ENCODE measurements around the gene CLIP2.
A peak's percentile ranks its signal among the peaks of the same experiment; 100 is the strongest.

The CLIP2 gene

GRCh38 chr7:74454021-74454924, 165.1 kb downstream of the CLIP2 start:
- TF ChIP-seq CTCF (IDR thresholded peaks at IDR 0.05; ENCODE audit: low read depth, low read length, missing control alignments): no peak
- DNase-seq (ENCODE audit: extremely low read depth, low read depth): no peak
- peak overlapping the region; percentile 64 for H3K4me3 ChIP-seq (replicated peaks; ENCODE audit: low read depth, low read length)

GRCh38 chr7:74454925-74455288, 165.7 kb downstream of the CLIP2 start:
- peak overlapping the region; percentile 64 for H3K4me3 ChIP-seq (replicated peaks; ENCODE audit: low read depth, low read length)

GRCh38 chr7:74455291-74455804, 166.1 kb downstream of the CLIP2 start:
- H3K4me3 ChIP-seq (replicated peaks; ENCODE audit: low read depth, low read length): peak overlapping the region; percentile 64
- DNase-seq (ENCODE audit: extremely low read depth, low read depth): no peak
- no peak for TF ChIP-seq CTCF (IDR thresholded peaks at IDR 0.05; ENCODE audit: low read depth, low read length, missing control alignments)

More at GRCh38 chr7:74454925-74455288, 165.7 kb downstream of the CLIP2 start:
- no peak for TF ChIP-seq CTCF (IDR thresholded peaks at IDR 0.05; ENCODE audit: low read depth, low read length, missing control alignments)
- DNase-seq (ENCODE audit: extremely low read depth, low read depth): no peak
